Measurements from ENCODE around the gene ERBB3.

- TF ChIP-seq ZNF274 (IDR thresholded peaks at IDR 0.05; ENCODE audit: borderline replicate concordance, extremely low read depth, low read length) (no peak), SUZ12 (IDR thresholded peaks at IDR 0.05; ENCODE audit: low read length) (no peak), TEAD4 (IDR thresholded peaks at IDR 0.05; ENCODE audit: low read depth, low read length) (no peak), POLR2A (IDR thresholded peaks at IDR 0.05; ENCODE audit: control extremely low read depth in 1 of 2, low read depth in 2 of 2, low read length in 2 of 2) (no peak), GTF2F1 (IDR thresholded peaks at IDR 0.05; ENCODE audit: borderline replicate concordance, low read depth, low read length) (no peak), JUN (IDR thresholded peaks at IDR 0.05; ENCODE audit: low read depth, low read length) (no peak), SP1 (IDR thresholded peaks at IDR 0.05; ENCODE audit: low read depth, low read length) (no peak)
- TF ChIP-seq, protein P1, sequence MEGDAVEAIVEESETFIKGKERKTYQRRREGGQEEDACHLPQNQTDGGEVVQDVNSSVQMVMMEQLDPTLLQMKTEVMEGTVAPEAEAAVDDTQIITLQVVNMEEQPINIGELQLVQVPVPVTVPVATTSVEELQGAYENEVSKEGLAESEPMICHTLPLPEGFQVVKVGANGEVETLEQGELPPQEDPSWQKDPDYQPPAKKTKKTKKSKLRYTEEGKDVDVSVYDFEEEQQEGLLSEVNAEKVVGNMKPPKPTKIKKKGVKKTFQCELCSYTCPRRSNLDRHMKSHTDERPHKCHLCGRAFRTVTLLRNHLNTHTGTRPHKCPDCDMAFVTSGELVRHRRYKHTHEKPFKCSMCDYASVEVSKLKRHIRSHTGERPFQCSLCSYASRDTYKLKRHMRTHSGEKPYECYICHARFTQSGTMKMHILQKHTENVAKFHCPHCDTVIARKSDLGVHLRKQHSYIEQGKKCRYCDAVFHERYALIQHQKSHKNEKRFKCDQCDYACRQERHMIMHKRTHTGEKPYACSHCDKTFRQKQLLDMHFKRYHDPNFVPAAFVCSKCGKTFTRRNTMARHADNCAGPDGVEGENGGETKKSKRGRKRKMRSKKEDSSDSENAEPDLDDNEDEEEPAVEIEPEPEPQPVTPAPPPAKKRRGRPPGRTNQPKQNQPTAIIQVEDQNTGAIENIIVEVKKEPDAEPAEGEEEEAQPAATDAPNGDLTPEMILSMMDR (IDR thresholded peaks at IDR 0.05; ENCODE audit: control extremely low read depth in 1 of 3, insufficient read depth in 1 of 3, low read depth in 1 of 3, low read length in 3 of 3): no peak
- TF ChIP-seq, protein P2, sequence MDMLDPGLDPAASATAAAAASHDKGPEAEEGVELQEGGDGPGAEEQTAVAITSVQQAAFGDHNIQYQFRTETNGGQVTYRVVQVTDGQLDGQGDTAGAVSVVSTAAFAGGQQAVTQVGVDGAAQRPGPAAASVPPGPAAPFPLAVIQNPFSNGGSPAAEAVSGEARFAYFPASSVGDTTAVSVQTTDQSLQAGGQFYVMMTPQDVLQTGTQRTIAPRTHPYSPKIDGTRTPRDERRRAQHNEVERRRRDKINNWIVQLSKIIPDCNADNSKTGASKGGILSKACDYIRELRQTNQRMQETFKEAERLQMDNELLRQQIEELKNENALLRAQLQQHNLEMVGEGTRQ (IDR thresholded peaks at IDR 0.05; ENCODE audit: low read length): no peak
Measured at GRCh38 chr12:56120158-56120846, 40.3 kb downstream of the ERBB3 start.

Data from H1 (cell line).